Measurements from ENCODE around the gene GABRB3.

GABRB3 gene

GRCh38 chr15:26518885-26519284 is 254.0 kb downstream of the GABRB3 start:
- H3K27ac Mint-ChIP-seq = no peak overlapping the region
- no peaks in the 10 kb centered on the region for H3K4me1 Mint-ChIP-seq
- no peak overlapping the region for H3K4me3 Mint-ChIP-seq
- H3K36me3 Mint-ChIP-seq = no peaks in the 10 kb centered on the region
- H3K9me3 Mint-ChIP-seq = peaks cover 13% of the 10 kb centered on the region
- no peaks in the 10 kb centered on the region for H3K27me3 Mint-ChIP-seq

GRCh38 chr15:26516102-26516980 is 256.5 kb downstream of the GABRB3 start:
- Mint-ChIP-seq H3K27ac (no peak overlapping the region), H3K27me3 (no peaks in the 10 kb centered on the region), H3K4me1 (no peaks in the 10 kb centered on the region), H3K4me3 (no peak overlapping the region), H3K9me3 (peaks cover 19% of the 10 kb centered on the region), H3K36me3 (no peaks in the 10 kb centered on the region)

GRCh38 chr15:26504009-26504408 is 268.9 kb downstream of the GABRB3 start:
- no peaks in the 10 kb centered on the region for H3K27me3 Mint-ChIP-seq
- no peaks in the 10 kb centered on the region for H3K36me3 Mint-ChIP-seq
- no peaks in the 10 kb centered on the region for H3K4me1 Mint-ChIP-seq
- H3K27ac Mint-ChIP-seq = no peak overlapping the region
- H3K9me3 Mint-ChIP-seq = peaks cover 5% of the 10 kb centered on the region
- H3K4me3 Mint-ChIP-seq = no peak overlapping the region
